Esophagus squamous epithelium (tissue), 4 donors: Measurements from ENCODE around the gene UXT.

Experiments used
- POLR2A ChIP-seq, 4 donors: fragments of 450-650 bp; IDR thresholded peaks; one replicate each; pipeline ENCODE4 v1.6.1; 2017; ENCODE audit warnings: antibody characterized with exemption in 4 of 4, mild to moderate bottlenecking in 4 of 4, moderate library complexity in 3 of 4
- TF ChIP-seq, protein P1 (sequence below), 6 experiments: fragments of 450-650 bp in 4 of 6; fragments of 200-600 bp in 2 of 6; sonication (generic) in 2 of 6; IDR thresholded peaks; one replicate each; pipeline ENCODE4 v1.5.1; 2016 to 2019; ENCODE audit warnings: antibody characterized with exemption in 6 of 6, mild to moderate bottlenecking in 4 of 6, moderate library complexity in 4 of 6

- TF ChIP-seq, protein P1, sequence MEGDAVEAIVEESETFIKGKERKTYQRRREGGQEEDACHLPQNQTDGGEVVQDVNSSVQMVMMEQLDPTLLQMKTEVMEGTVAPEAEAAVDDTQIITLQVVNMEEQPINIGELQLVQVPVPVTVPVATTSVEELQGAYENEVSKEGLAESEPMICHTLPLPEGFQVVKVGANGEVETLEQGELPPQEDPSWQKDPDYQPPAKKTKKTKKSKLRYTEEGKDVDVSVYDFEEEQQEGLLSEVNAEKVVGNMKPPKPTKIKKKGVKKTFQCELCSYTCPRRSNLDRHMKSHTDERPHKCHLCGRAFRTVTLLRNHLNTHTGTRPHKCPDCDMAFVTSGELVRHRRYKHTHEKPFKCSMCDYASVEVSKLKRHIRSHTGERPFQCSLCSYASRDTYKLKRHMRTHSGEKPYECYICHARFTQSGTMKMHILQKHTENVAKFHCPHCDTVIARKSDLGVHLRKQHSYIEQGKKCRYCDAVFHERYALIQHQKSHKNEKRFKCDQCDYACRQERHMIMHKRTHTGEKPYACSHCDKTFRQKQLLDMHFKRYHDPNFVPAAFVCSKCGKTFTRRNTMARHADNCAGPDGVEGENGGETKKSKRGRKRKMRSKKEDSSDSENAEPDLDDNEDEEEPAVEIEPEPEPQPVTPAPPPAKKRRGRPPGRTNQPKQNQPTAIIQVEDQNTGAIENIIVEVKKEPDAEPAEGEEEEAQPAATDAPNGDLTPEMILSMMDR (IDR thresholded peaks at IDR 0.05) = no peak
- no peak for TF ChIP-seq POLR2A (IDR thresholded peaks at IDR 0.05)
These were observed 46.6 kb downstream of the UXT start for GRCh38 chrX:47612418-47612817.
